HG03520 (cell line): ENCODE measurements around the gene FAM3A.

Source experiments
- ATAC-seq: cut with Tn5 transposase; IDR thresholded peaks from one replicate; pipeline ENCODE4 v1.9.1; 2021; ENCODE audit warnings: mild to moderate bottlenecking, moderate library complexity; ENCODE audit not compliant: unreplicated experiment

FAM3A gene

GRCh38 chrX:154534526-154535322, 18.7 kb upstream of the FAM3A start:
- ATAC-seq, result peak; percentile 88

- no peak for ATAC-seq
Observed at GRCh38 chrX:154532690-154533089, 16.7 kb upstream of the FAM3A start.

DNA sequence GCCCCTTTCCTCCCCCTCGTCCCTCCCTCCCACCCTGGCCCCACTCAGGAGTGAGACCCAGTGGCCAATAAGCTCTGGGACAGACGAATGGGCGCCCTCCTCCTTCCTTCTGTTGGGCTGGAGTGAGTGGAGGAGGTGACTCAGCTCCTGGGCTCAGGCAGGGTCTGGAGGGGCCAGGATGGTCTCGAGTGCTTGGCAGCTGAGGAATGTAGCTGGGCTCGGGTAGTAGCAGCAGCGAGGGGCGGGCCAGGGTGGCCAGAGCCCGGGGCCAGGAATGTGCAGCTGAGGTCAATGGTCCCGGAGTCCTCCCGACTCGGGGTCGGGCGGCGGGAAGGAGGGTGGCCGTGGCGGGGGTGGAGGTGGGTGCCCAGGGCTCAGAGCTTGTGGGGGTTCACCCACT, 15.6 kb upstream of the FAM3A start:
- ATAC-seq, result no peak

GRCh38 chrX:154530286-154530685, 14.3 kb upstream of the FAM3A start:
- ATAC-seq, result no peak

DNA sequence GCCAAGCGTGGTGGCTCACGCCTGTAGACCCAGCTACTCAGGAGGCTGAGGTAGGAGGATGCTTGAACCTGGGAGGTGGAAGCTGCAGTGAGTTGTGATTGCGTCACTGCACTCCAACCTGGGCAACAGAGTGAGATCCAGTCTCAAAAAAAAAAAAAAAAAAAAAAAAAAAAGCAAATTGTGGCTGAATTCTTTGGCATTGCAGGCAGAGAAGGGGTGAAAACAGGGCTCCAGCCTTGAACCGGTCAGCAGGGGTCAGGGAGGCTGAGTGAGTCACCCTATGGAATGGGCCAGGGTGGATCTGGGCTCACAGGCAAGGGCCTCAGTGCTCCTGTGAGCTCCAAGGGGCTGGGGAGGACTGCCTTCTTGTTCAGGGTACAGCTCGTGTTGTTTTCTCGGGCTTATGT, 13.2 kb upstream of the FAM3A start:
- no peak for ATAC-seq

GRCh38 chrX:154526901-154527675, 11.1 kb upstream of the FAM3A start:
- ATAC-seq, result peak; percentile 60

DNA sequence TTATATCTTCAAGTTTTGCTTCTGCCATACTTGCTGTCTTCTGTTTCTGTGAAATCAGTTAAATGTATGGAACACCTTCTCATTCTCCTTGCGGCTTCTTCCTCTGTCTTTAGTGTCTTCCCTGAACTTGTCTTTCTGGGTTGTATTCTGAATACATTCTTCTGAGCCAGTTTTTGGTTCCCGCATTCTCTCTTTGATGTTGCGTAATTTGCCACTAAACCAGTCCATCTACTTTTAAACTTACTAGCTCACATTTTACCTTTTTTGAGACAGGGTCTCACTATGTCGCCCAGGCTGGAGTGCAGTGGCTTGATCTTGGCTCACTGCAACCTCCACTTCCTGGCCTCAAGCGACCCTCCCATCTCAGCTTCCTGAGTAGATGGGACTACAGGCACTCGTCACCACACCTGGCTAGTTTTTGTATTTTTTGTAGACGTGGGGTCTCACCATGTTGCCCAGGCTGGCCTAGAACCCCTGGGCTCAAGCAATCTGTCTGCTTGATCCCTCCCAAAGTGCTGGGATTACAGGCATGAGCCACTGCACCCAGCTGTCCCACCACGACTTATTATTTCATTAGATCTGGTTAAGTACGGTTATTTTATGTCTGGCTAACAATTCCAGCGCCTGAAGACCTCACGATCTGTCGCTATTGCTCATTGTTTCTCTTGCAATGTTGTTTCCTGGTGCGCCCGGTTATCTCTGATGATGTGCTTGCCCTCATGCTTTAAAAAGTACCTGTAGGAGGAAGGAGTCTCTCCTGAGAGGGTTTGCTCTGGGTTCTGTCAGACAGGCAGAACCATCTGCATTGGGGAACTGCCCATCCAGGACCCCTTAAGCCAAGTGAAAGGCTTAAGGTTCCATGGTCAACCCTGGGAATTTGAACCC, 9.8 kb upstream of the FAM3A start:
- no peak for ATAC-seq

- ATAC-seq, result no peak
Observed at GRCh38 chrX:154519389-154519788, 3.4 kb upstream of the FAM3A start.

DNA sequence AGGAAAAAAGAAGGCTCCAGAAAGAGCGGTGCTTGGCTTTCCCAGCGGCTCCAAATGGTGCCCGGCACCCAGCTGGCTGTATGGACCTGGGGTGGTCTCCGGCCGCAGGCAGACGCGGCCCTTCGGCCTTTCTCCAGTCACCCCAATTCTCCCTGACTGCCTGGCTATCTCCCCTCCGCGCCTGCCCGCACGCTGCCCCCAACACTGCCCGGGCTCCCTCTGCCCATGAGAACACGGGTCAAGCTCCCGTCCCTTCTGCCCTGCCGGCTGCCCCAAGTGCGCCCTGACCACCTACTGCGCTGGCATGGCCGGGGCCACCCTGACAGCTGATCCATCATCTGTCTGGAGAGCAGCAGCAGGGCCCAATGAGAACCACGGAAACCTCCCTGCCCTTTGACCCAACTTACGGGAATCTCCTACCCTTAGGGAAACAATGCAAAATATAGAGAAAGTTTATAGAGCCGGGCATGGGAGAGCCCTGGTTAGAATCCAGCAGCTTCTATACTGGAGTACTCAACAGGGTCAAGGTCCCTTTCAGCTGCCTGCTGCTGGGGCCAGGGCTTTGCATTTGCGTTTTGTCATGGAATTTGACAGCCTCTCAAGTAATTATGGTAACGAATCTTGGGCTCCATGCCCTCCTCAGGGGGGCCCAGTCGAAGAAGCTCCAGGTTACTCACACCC, 1.2 kb upstream of the FAM3A start:
- ATAC-seq, result no peak

GRCh38 chrX:154516656-154517100, 646 bp upstream of the FAM3A start:
- ATAC-seq, result no peak

DNA sequence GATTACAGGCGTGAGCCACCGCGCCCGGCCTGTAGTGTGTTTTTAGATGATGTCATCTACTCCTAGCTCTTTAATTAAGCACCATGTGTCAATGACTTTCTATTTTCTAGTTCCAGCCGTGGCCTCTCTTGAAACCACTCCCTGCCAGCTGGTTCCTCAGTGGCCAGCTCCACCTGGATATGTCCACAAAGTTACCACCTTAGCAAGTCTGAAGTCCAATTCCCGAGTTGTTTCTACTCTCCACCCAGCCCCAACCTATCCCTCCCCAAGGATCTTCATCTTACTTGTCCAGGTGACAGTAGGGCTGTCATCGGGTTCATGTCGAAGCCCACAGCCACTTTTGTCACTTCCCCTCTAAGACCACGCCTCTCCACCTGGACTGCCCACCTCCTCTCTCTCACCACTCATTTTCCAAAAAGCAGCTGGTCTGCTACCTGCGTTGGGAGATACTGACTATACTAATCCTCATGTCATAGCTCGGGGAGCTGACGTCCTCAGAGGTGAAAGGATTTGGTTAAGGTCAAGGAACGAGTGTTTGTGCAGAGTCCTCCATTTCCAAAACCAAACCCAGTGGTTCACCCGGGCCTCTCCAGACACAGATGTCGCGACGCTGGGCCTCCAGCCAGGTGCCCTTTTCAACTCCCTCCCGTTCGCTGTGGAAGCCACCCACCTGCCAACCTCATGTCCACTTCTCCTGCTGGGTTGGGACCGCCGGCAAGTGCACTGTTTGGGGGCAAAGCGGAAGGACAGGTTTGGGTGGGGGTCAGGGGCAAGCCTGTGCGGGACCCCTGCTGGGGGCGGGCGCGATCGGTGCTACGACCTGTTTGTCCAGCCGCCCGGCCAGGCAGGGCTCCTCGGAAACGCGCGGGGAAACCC, 704 bp downstream of the FAM3A start:
- ATAC-seq, result no peak

DNA sequence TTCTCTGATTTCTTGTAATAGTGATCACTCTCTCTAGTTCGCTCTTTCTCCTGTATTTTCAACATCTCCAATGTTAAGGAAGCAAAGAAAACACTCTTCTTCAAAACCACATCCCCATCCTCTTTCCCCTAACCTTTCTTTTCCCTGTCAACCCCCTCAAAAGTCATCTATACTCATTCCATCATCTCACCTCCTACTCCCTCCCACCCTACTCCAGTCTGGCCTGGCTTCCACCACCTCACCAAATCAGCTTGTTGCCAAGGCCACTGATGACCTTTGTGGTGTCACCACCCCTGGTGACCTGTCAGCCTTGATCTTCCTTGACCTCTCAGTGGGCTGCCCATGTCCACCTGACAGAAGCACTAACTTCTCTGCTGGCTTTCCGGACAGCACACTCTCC, 2.3 kb downstream of the FAM3A start:
- no peak for ATAC-seq

DNA sequence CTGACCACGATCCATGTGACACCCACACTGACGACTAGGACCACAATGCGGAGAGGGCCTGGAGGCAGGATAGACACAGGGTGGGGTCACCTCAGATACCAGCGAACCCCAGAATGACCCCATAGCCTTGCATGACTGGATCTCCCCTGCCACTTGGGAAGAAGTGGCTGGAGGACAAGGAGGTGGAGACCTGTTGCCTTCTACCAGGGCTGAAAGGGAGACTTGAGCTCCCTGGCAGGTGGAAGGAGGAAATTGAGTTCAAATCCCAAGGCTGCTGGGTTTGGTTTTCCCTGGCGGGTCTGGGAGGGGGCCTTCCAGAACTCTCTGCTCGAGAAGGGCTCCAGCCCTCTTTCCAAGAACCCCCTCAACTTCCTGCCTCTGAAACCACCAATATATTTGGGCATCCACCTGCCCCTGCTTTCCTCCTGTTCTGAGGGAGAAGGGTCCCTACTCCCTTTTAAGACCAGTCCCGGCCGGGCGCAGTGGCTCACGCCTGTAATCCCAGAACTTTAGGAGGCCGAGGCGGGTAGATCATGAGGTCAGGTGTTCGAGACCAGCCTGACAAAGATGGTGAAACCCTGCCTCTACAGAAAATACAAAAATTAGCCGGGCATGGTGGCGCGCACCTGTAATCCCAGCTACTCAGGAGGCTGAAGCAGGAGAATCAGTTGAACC, 3.0 kb downstream of the FAM3A start:
- ATAC-seq, result no peak

DNA sequence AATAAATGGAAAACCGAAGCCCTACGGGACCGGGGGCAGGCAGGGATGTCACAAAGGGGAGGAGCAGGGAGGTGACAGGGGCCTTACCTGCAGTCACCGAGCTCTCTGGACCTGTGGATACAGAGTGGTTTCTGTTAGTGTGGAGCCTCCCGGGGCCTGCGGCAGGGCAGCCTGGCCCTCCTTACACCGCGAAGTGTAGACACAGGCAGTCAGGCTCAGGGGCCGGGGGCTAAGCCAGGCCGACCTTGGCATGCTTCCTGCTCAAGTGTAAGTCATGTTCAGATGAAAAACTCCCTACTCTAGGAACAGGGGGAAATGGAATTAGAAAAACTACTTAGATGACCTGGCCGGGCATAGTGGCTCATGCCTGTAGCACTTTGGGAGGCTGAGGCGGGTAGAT, 4.3 kb downstream of the FAM3A start:
- ATAC-seq, result no peak

DNA sequence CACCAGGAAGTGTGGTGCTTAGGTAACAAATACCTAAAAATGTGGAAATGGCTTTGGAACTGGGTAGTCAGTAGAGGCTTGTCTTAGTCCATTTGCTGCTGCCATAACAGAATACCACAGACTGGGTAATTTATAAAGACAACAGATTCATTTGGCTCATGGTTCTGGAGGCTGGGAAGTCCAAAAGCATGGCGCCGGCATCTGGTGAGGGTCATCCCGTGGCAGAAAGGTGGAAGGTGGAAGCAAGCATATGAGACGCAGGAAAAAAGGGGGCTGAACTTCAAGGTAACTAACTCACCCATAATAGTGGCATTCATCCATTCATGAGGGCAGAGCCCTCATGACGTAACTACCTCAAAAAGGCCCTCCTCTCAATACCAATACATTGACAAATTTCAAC, 6.6 kb downstream of the FAM3A start:
- no peak for ATAC-seq

DNA sequence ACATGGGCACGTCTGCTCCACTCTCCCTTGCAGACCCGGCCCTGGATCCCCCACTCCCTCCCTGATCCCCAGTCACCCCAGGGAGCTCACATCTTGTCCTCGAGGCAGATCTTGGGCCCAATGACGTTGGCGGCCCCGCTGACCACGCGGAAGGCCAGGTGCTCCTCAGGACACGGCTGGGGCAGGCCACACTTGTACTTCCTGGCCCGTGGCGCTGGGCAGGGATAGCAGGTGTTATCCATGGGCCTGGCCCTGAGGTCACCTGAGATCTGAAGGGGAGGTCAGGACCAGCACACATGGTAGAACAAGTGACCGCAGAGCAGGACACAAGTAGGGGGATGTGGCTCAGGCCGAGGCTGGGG, 7.7 kb downstream of the FAM3A start:
- no peak for ATAC-seq

DNA sequence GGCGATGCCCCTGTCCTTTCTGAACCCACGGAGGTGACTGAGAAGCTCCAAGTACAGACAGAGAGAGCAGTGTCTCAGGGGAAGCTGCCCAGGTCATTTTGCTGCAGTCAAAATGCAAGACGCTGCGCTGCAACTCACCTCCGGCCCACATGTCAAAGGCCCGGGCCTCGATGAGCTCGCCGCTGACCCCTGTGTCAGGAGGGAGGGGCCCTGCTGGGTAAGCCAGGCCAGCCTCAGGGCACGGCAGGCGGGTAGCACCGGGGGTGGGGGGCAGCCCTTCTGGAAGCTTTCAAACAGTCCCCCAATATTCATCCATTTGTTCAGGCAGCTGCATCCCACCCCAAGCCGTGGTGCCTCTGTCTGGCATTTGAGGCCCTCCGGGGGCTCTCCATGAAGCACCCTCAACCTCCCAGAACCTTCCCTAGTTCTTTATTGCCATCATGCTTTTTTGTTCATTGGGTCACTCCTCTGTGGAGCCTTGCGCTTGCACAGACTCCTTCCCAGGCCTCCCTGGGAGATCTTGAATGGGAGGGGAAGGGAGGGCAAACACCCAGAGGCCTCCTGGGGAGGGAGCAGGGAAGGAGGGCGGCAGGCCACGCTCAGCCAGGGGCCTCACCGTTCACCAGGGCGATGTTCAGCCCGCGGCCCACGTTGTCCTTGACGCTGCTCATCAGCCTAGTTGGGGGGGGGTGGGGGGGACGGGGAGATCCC, 8.2 kb downstream of the FAM3A start:
- ATAC-seq, result no peak

- no peak for ATAC-seq
Observed at GRCh38 chrX:154506483-154507332, 9.3 kb downstream of the FAM3A start.
